K562 (cell line): Measurements from ENCODE around the gene NDUFS3. TPM values are rescaled to one million over a fixed set of nuclear protein-coding genes. Genes with fewer than 3 reads are reported as not detected.

Source experiments
- ARID2 ChIP-seq: fragments of 450-650 bp; IDR thresholded peaks from 2 replicates; pipeline ENCODE4 v1.6.1; 2017; ENCODE audit warnings: antibody characterized with exemption, mild to moderate bottlenecking
- EHMT2 ChIP-seq: fragments of 450-650 bp; IDR thresholded peaks from 2 replicates; pipeline ENCODE4 v1.6.1; 2018; ENCODE audit warnings: antibody characterized with exemption
- KDM2B ChIP-seq: fragments of 250-450 bp; sonication (Bioruptor Pico); IDR thresholded peaks from 2 replicates; pipeline ENCODE4 v1.8.0; 2021; ENCODE audit warnings: mild to moderate bottlenecking, moderate library complexity
- MCM3 ChIP-seq: fragments of 450-650 bp; IDR thresholded peaks from 2 replicates; pipeline ENCODE4 v1.6.1; 2016
- MITF ChIP-seq: IDR thresholded peaks from 2 replicates; pipeline ENCODE4 v1.6.1; 2014; ENCODE audit warnings: antibody characterized with exemption
- NCOA2 ChIP-seq, 2 experiments: fragments of 450-650 bp; IDR thresholded peaks; 2 replicates each; pipeline ENCODE4 v1.6.1; 2018; ENCODE audit warnings: mild to moderate bottlenecking in 2 of 2, moderate library complexity in 1 of 2; ENCODE audit not compliant: partially characterized antibody in 2 of 2
- RFX1 ChIP-seq: fragments of 450-650 bp; IDR thresholded peaks from 2 replicates; pipeline ENCODE4 v1.6.1; 2016; ENCODE audit warnings: mild to moderate bottlenecking, moderate library complexity
- SMAD2 ChIP-seq: fragments of 150-350 bp; IDR thresholded peaks from 2 replicates; pipeline ENCODE4 v1.6.1; 2014; ENCODE audit warnings: low read depth, mild to moderate bottlenecking, low read length
- STAT6 ChIP-seq: sonication (generic); formaldehyde crosslinking; IDR thresholded peaks from 2 replicates; pipeline ENCODE4 v1.8.1; 2023; ENCODE audit warnings: mild to moderate bottlenecking, missing genetic modification reagents
- ZMIZ1 ChIP-seq, 2 experiments: fragments of 150-350 bp in 1 of 2; IDR thresholded peaks; 2 replicates each; pipeline ENCODE4 v1.6.1; 2012 to 2016; ENCODE audit warnings: low read depth in 2 of 2, low read length in 2 of 2, mild to moderate bottlenecking in 1 of 2, moderate library complexity in 1 of 2
- ZNF140 ChIP-seq: fragments of 250-450 bp; sonication (Bioruptor Pico); IDR thresholded peaks from 2 replicates; pipeline ENCODE4 v1.8.0; 2021; ENCODE audit warnings: moderate library complexity, mild to moderate bottlenecking, inconsistent platforms
- ZNF354B ChIP-seq: fragments of 250-450 bp; sonication (Bioruptor Pico); IDR thresholded peaks from 2 replicates; pipeline ENCODE4 v1.4.0; 2020
- ZNF583 ChIP-seq: fragments of 250-450 bp; sonication (Bioruptor Pico); IDR thresholded peaks from 2 replicates; pipeline ENCODE4 v1.4.0; 2020
- polyA plus RNA-seq, 8 experiments: library from polyadenylated mRNA; depleted of rRNA in 4 of 8; stranded (reverse) in 5 of 8; unstranded in 3 of 8; fragments of >200 nt; fragmentation: Nextera tagmentation in 2 of 8; fragmentation: Illumina TruSeq in 1 of 8; extraction: Ambion mirVana in 2 of 8; extraction: Trizol in 1 of 8; gene quantifications; 2 replicates each; pipeline versions ENCODE4 v1.2.1 to v1.2.3, GENCODE V29; 2011 to 2014; ENCODE audit warnings: inconsistent platforms in 1 of 8, missing spikeins in 1 of 8
- total RNA-seq, 7 experiments: library from RNA; depleted of rRNA in 6 of 7; stranded (reverse); fragments of >200 nt in 6 of 7; fragmentation: Illumina TruSeq in 2 of 7; extraction: Trizol in 2 of 7; gene quantifications; 2 replicates each; pipeline versions ENCODE4 v1.2.1 to v1.2.3, GENCODE V29; 2011 to 2021; ENCODE audit warnings: low replicate concordance in 1 of 7
- TF ChIP-seq, protein P1 (sequence below): conservative IDR thresholded peaks from 2 replicates; pipeline ENCODE4 v1.6.1; 2011; ENCODE audit warnings: low read depth, mild to moderate bottlenecking, low read length; ENCODE audit not compliant: control insufficient read depth
- TF ChIP-seq, protein P2 (sequence below), 2 experiments: fragments of 250-450 bp in 1 of 2; fragments of 450-650 bp in 1 of 2; sonication (Bioruptor Pico) in 1 of 2; IDR thresholded peaks; 2 replicates each; pipeline versions ENCODE4 v1.6.1 to v1.8.0; 2016 to 2021; ENCODE audit warnings: mild to moderate bottlenecking in 2 of 2, moderate library complexity in 2 of 2, missing compliant biosample characterization in 1 of 2, missing genetic modification characterization in 1 of 2

NDUFS3 gene
- total and polyA plus RNA-seq, 9 of the 15 experiments (the other 6 are each of a cell fraction or from before 2014, with no cell fraction given), result 38.7 to 341 (median 194) TPM

DNA sequence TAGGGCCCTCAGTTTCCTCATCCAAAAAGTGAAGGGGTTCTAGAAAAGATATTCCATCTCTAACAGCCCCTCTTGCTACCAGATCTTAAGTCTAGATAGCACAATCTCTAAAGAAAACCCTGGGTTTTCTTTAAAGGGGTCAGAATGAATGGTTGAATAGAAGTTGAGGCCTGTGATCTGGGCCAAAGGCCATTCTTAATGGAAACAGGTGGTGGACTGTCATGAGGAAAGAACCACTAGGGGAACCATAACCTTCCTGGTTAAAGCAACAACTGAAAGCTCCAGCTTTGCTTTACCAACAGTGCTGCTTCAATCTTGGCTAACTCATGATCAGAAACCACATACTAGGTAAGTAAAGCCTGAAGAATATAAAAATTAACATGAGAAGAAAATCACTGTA lies 27.8 kb upstream of the NDUFS3 start (continued):
- TF ChIP-seq STAT6 (CRISPR knock-in tag) (no peak), EHMT2 (peak; percentile 80), RFX1 (no peak), SMAD2 (no peak), NCOA2 (IDR thresholded peaks at IDR 0.05; ENCODE audit: partially characterized antibody in 2 of 2) (no peak), MITF (no peak), ZNF354B (no peak), ZMIZ1 (IDR thresholded peaks at IDR 0.05; ENCODE audit: low read depth in 2 of 2, low read length in 2 of 2) (no peak), MCM3 (no peak), ZNF140 (no peak), ZNF583 (CRISPR knock-in tag) (no peak), ARID2 (no peak), KDM2B (no peak)
- TF ChIP-seq, protein P1, sequence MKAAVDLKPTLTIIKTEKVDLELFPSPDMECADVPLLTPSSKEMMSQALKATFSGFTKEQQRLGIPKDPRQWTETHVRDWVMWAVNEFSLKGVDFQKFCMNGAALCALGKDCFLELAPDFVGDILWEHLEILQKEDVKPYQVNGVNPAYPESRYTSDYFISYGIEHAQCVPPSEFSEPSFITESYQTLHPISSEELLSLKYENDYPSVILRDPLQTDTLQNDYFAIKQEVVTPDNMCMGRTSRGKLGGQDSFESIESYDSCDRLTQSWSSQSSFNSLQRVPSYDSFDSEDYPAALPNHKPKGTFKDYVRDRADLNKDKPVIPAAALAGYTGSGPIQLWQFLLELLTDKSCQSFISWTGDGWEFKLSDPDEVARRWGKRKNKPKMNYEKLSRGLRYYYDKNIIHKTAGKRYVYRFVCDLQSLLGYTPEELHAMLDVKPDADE, result no peak
- TF ChIP-seq, protein P2, sequence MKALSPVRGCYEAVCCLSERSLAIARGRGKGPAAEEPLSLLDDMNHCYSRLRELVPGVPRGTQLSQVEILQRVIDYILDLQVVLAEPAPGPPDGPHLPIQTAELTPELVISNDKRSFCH (CRISPR knock-in tag; IDR thresholded peaks at IDR 0.05), result no peak
- TF ChIP-seq, protein P2 (tag; IDR thresholded peaks at IDR 0.05), result no peak
